ENCODE results near the gene PSMB7. TPM values are rescaled to one million over a fixed set of nuclear protein-coding genes. Genes with fewer than 3 reads are reported as not detected.

PSMB7 gene
- total and polyA plus RNA-seq, 8 donors = 39.0 to 99.9 (median 65.5) TPM

DNA sequence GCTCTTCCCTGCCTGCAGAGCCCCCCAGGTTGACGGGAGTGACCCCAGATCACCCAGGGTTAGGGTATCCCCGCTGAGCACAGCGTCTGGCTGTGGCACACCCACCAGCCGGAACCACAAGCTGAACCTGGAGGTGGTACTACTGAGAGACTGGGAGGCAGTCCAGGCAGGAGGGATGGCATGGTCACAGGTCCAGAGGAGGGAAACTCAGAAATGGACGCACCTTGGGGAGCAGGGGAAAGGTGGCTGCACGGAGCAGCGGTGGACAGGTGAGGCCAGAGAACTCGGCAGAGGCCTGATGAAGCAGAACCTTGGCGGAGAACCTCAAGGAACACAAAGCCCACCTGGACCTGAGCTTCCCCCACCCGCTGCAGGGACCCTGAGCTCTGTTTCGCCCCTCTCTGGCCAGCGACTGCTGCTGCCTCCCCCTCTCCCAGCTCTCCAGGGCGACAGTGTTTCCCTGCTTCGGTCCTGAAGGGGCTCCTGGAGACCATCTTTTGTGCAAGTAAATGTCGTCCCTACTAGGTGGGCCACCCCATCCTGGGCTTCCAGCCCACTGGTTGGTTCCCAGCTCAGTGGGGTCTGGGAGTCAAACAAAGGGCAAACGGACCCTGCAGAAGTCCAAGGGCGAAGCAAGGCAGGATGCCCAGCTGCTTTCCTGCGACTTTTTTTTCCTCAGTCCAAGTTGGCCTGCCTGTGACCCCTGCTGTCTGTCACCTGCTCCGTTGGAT, 35.9 kb upstream of the PSMB7 start:
- H3K27me3 ChIP-seq = peaks cover 0 to 3% (median 0%) of the 10 kb centered on the region in 4 donors
- no peak overlapping the region for H3K27ac ChIP-seq
- 32 to 37% methylated on average over 19 of the region's 19 CpGs for WGBS, 2 donors
- H3K4me1 ChIP-seq = no peaks in the 10 kb centered on the region
- intact Hi-C loops (cut with DNase I) = no loop called here
- TF ChIP-seq CTCF (IDR thresholded peaks at IDR 0.05) = no peak
- no peaks in the 10 kb centered on the region for H3K36me3 ChIP-seq
- no peak overlapping the region for H3K4me3 ChIP-seq
- DNase-seq (peak in 1 of 6 donors; percentile 37), FAIRE-seq (no peak), ATAC-seq (no peak)
- no peaks in the 10 kb centered on the region for H3K9me3 ChIP-seq

GRCh38 chr9:124450241-124450924, 35.1 kb upstream of the PSMB7 start, which contains the start of gene ADGRD2:
Gene ADGRD2, plus strand, starts transcription at chr9:124450451. Its CDS starts 1,216 bp downstream, at chr9:124451667.
- intact Hi-C loops (cut with DNase I) = no loop called here
- H3K9me3 ChIP-seq = no peaks in the 10 kb centered on the region
- FAIRE-seq (no peak), DNase-seq (peak in 3 of 6 donors; percentile 15 to 74 (median 59)), ATAC-seq (peak in 1 of 4 donors; percentile 17)
- no peaks in the 10 kb centered on the region for H3K36me3 ChIP-seq
- no peak within 1 kb of the TSS for H3K27ac ChIP-seq
- H3K4me1 ChIP-seq = no peaks in the 10 kb centered on the region
- TF ChIP-seq CTCF (IDR thresholded peaks at IDR 0.05) = no peak
- H3K27me3 ChIP-seq = peaks cover 0 to 3% (median 0%) of the 10 kb centered on the region in 4 donors
- 9 to 11% methylated on average over 39 to 41 of the region's 41 CpGs for WGBS, 2 donors
- no peak within 1 kb of the TSS for H3K4me3 ChIP-seq

- Histone ChIP-seq H3K4me1 (no peaks in the 10 kb centered on the region), H3K9me3 (no peaks in the 10 kb centered on the region), H3K36me3 (no peaks in the 10 kb centered on the region), H3K27ac (no peak overlapping the region), H3K4me3 (no peak overlapping the region), H3K27me3 (peaks cover 0 to 3% (median 0%) of the 10 kb centered on the region in 4 donors)
- WGBS, 2 donors = 88 to 89% methylated on average over 13 of the region's 13 CpGs
- FAIRE-seq = no peak
- no peak for ATAC-seq
- peak in 1 of 6 donors; percentile 38 for DNase-seq
- no peak for TF ChIP-seq CTCF (IDR thresholded peaks at IDR 0.05)
- intact Hi-C loops (cut with DNase I) = no loop called here
These were observed 34.3 kb upstream of the PSMB7 start for GRCh38 chr9:124449381-124450151.

- Histone ChIP-seq H3K36me3 (no peaks in the 10 kb centered on the region), H3K27me3 (peaks cover 0 to 3% (median 0%) of the 10 kb centered on the region in 4 donors), H3K9me3 (no peaks in the 10 kb centered on the region), H3K27ac (no peak overlapping the region), H3K4me3 (no peak overlapping the region), H3K4me1 (no peaks in the 10 kb centered on the region)
- ATAC-seq (peak in 3 of 4 donors; percentile 67 to 83 (median 73)), DNase-seq (peak in 4 of 6 donors; percentile 17 to 72 (median 46)), FAIRE-seq (no peak)
- TF ChIP-seq CTCF (IDR thresholded peaks at IDR 0.05) = no peak
- intact Hi-C loops (cut with DNase I) = no loop called here
- 23 to 32% methylated on average over 7 of the region's 7 CpGs for WGBS, 2 donors
These were observed 32.8 kb upstream of the PSMB7 start for GRCh38 chr9:124448019-124448418.

All from pancreas (tissue), 10 donors.